GM10248 (cell line): ENCODE results near the gene ST8SIA6.
"Not testable (repeated sequence)": the region's sequence is repeated elsewhere in the genome, so short reads cannot be mapped to it uniquely, and the experiment has no call there.

ENCODE experiments used
- CTCF ChIA-PET: fragments of 300-600 bp; sonication (Branson Sonifier 250); formaldehyde crosslinking; extraction: SDS; loops from one replicate; lab custom pipeline; 2021; ENCODE audit warnings: antibody characterized with exemption; lab: Yijun Ruan, JAX
- POLR2A ChIA-PET: fragments of 350-650 bp; sonication (Branson Sonifier 250); formaldehyde crosslinking; extraction: SDS; loops from one replicate; lab custom pipeline; 2020; ENCODE audit warnings: antibody characterized with exemption; lab: Yijun Ruan, JAX
- DNase-seq: peaks from one replicate; pipeline ENCODE4 v3.0.0; 2012; ENCODE audit errors: extremely low spot score
- TF ChIP-seq, protein P1 (sequence below): IDR thresholded peaks from 2 replicates; pipeline ENCODE4 v1.5.1; 2012; ENCODE audit warnings: mild to moderate bottlenecking, low read depth; ENCODE audit errors: extremely low read depth, missing control alignments, control extremely low read depth

ST8SIA6 gene

DNA sequence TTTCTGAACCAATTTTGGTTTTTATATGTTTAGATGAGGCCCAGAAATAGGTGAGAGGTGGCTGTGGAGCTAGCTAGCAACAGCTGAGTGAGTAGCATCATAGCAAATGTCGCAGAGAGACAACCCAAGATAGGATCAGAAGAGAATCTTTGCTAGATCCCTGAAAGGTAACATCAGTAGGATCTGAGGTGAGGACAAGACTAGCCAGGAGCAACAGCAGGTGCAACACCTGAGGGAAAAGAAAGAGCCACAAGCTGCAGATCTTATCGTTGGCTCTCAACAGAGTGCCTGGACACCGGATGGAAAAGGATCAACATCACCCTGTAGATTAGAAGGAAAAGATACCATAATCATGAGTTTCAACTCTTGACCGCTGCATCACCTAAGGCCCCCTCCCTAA is 4.4 kb downstream of the ST8SIA6 start:
- CTCF ChIA-PET, result no interaction called here
- no peak for DNase-seq
- POLR2A ChIA-PET, result no interaction called here
- TF ChIP-seq, protein P1, sequence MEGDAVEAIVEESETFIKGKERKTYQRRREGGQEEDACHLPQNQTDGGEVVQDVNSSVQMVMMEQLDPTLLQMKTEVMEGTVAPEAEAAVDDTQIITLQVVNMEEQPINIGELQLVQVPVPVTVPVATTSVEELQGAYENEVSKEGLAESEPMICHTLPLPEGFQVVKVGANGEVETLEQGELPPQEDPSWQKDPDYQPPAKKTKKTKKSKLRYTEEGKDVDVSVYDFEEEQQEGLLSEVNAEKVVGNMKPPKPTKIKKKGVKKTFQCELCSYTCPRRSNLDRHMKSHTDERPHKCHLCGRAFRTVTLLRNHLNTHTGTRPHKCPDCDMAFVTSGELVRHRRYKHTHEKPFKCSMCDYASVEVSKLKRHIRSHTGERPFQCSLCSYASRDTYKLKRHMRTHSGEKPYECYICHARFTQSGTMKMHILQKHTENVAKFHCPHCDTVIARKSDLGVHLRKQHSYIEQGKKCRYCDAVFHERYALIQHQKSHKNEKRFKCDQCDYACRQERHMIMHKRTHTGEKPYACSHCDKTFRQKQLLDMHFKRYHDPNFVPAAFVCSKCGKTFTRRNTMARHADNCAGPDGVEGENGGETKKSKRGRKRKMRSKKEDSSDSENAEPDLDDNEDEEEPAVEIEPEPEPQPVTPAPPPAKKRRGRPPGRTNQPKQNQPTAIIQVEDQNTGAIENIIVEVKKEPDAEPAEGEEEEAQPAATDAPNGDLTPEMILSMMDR, result no peak

DNA sequence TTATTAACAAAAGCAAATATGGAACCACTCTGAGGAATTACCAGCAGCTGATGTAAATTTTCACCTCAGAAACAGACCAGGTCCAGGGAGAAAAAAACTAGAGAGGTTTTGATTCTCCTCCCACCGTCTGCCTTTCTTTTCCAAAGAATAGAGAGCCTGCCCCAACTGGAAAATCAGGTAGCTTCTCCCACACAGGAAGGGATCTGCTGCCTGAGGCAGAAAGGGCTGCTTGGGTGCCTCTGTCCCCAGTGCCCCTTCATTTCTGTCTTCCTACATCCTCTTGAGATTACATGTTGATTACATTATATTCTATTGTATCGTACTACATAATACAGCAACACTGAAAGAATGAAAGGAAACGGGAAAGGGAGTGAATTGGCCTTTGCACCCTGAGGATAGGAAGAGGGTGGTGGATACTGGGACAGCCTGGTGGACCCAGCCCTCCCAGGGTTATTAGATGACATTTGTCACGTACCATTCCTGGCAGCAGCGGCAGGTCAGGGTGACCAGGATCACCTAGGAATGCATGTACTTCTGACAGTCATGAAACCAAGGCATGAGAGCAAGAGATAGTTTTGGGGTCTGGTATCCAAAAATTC is 8.9 kb downstream of the ST8SIA6 start:
- DNase-seq, result no peak
- ChIA-PET POLR2A (no interaction called here), CTCF (interaction anchor here (1.4 kb wide), 1 partner anchor 10 kb away, joined by 5 read pairs; no protein-coding TSS in a partner anchor)
- TF ChIP-seq, protein P1, result no peak

DNA sequence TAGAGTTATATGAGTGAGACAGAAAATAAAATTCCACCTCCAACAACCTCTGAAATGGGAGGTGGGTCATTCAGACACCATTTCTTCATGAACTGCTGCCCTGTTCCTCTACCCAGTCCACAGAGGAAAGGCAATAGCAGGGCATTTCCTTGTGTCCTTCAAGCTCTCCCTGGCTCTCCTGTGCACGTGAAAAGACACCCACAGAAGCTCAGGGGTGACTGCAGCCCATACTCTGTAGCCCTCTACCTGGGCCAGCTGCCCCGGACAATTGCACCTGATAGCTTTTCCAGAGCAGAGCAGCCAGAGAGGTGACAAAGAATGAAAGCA is 10.0 kb downstream of the ST8SIA6 start:
- ChIA-PET CTCF (interaction anchor here (1.4 kb wide), 1 partner anchor 9 kb away, joined by 5 read pairs; no protein-coding TSS in a partner anchor), POLR2A (no interaction called here)
- TF ChIP-seq, protein P1, result no peak
- no peak for DNase-seq

DNA sequence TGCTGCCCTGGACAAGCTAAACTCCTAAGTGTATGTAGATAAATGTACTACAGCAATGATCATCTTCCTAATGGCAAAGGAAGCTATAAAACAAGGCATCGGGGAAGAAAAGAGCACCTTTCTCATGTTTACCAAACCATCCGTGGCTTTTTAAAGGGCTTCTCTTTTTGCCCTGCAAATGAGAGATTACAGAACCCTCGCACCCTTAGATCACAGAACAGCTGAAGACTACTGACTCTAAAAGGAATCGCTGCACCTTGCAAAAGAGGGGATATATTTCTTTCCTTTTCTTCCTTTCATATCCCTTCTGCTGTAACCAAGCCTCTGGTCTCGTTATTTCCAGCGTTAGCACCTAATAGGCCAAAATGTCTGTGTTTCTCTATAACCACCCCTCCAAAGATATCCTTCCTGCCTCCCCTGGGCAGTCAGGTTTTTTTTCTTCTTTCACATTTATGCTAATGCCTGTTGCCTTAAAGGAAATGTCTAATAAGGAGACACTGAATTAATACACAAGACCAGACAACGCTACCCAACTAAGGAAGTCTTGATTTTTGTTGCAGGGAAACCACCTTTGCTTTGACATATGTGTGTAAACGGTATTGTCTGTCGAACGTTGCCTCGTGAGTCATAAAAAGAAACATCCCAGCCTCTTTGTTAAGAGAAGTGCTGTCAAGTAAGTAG is 10.5 kb downstream of the ST8SIA6 start:
- POLR2A ChIA-PET, result no interaction called here
- CTCF ChIA-PET, result interaction anchor here (1.1 to 1.4 kb wide), 2 partner anchors 8 to 15 kb away, joined by 5 read pairs; no protein-coding TSS in a partner anchor
- TF ChIP-seq, protein P1, result no peak
- peak; percentile 33 for DNase-seq

GRCh38 chr10:17438583-17438982 is 15.8 kb downstream of the ST8SIA6 start:
- ChIA-PET CTCF (interaction anchor here (1.0 to 1.2 kb wide), 3 partner anchors 9 to 1536 kb away, joined by 3 read pairs; partner anchors contain the start of gene ST8SIA6), POLR2A (no interaction called here)
- no peak for DNase-seq
- TF ChIP-seq, protein P1, result no peak

GRCh38 chr10:17436578-17436977 is 17.8 kb downstream of the ST8SIA6 start:
- POLR2A ChIA-PET, CTCF ChIA-PET, DNase-seq: not testable (repeated sequence)

DNA sequence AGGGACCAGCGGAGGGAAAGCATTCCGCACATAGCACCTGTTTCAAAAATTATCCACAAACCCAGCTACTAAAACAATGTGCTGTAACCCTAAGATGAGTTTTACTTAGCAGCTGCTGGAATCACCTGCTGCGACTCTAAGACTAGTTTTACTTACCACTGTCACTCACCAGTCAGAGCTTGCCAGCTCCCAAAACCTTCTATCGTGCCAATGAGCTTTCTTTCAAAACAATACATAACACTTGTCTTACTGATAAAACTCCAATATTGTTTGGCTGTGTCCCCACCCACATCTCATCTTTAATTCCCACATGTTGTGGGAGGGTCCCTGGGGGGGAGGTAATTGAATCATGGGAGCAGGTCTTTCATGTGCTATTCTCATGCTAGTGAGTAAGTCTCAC is 18.4 kb downstream of the ST8SIA6 start:
- POLR2A ChIA-PET, result no interaction called here
- TF ChIP-seq, protein P1, result no peak
- CTCF ChIA-PET, result interaction anchor here (1.2 kb wide), 1 partner anchor 9 kb away, joined by 5 read pairs; no protein-coding TSS in a partner anchor
- no peak for DNase-seq
